Stimulated activated CD8-positive, alpha-beta memory T cell treated with anti-CD3 and anti-CD28 coated beads, Interleukin-2, amount 100 ng/mL, for 1 hour (primary cell): ENCODE measurements around the gene NFASC.

Experiments used
- DNase-seq, 2 donors: peaks; one replicate each; pipeline ENCODE4 v3.0.0-alpha.2; 2020; ENCODE audit warnings: low read depth in 2 of 2

The NFASC gene

DNA sequence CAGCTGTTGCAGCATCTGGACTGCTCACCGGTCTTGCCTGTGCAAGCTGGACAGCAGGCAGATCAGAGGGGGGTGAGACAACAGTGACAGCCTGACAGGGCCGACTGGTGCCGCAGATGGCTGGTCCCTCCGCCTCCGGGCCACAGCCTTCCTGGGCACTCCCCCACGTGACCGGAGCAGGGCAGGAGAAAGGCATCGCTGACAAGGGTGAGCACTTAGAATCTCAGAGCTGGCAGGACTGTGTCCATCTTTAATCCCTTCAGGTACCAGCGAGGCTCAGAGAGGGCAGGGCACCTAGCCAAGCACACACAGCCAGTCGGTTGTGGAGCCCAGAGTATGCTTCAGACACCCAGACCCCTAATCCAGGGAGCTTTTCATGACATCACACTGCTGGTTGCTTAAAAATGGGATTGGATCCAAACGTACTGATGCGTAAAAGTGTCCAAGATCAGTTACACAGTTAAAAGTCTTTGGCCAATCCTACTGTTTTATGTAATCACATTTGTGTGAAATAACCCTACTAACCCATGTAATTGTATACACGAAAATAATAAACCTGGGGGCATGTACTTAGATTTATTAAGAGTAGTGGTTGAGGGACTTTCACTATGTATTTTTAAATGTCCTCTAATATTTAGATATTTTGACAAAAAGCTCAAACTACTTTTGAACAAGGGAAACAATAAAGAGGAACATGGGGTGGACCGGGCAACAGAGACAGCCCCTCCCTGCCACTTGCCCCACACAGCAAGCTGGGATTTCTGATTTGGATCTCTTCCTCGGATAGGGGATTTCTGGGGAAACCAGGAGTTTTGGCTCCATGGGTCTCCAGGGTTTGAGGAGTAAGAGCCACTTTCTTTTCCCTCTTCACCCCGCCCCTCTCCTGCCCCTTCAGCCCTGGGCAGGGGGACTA lies 171.6 kb downstream of the NFASC start:
- DNase-seq = no peak

DNA sequence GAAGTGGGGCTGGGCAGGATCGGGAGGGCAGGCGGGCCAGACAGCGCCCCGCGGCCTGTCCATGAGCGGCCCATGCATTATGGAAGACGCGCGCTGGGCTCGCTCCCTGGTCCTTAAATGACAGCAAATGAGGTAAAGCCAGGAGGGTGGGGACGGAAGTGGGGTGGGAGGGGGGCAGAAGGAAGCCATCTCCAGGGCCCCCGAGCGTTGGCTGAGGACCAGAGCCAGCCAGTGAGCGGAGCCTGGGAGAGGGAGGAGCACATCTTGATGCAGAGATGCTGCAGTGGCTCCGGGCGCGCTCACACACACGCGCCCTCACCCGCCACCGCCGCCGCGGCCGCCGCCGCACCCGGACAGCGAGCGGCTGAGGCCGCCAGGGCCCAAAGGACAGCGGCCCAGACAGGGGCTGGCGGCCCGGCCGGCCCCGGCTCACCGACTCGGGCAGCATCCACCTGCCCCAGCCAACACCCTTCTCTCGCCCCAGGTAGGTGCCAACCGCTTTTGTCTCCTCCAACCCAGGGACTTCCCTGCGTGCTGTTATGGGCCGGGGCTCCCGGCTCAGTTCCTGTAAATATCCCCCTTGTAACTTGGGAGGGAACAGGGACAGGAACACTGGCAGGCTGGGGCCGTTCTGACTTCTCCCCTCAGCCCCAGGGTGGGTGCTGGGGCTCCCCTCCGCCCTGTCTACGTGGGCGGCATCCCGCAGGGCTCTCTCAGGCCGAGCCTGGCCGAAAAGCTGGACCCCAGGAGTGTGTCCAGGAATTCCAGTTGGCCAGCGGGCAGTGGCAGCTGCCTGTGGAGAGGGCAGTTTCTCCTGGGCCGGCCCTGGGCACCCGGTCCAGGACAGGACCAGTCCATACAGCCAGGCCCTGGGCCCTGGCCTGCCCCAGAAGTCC lies 172.5 kb downstream of the NFASC start, which contains the start of gene CNTN2:
Gene CNTN2 (plus strand): TSS at position 302 of the 896 bp plus-strand sequence. CDS start 9,974 bp downstream, outside the sequence.
- no peak for DNase-seq

DNA sequence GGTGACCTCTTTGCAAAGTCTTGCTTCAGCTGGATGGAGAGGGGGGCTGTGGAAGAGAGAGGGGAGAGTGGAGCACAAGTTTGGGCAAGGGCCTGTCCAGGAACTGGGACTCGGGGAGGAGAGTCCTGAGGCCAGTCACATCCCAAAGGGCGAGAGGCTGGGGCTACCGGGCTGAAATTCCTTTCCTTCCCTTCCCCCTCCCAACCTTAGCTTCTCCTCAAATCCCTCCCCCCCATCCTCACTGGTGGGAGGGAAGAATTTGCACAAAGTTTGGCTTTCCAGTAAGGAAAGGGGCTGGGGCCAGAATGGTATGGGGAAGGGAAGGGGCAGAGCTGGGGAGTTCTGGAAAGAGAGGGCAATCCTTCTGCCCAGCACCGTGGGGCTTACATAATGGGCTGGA lies 173.2 kb downstream of the NFASC start:
- DNase-seq = no peak

DNA sequence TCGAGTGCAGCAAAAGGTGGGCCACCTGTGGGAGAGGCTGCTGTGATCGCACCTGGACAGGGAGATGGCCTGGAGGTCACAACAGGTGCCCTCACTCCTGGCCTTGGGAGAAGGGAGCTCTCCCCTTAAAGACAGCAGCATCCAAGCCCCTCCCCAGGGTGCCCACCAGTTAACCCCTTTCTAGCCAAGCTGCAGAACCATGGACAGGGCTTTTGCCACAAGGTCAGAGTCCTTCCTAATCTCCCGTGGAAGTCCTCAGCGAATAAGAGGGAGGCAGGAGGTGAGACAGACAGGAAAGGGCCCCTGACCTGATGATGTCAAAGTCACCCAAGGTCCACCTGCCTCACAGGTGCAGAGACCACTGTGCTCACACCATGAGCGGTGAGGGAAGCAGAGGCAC lies 174.1 kb downstream of the NFASC start:
- no peak for DNase-seq

DNA sequence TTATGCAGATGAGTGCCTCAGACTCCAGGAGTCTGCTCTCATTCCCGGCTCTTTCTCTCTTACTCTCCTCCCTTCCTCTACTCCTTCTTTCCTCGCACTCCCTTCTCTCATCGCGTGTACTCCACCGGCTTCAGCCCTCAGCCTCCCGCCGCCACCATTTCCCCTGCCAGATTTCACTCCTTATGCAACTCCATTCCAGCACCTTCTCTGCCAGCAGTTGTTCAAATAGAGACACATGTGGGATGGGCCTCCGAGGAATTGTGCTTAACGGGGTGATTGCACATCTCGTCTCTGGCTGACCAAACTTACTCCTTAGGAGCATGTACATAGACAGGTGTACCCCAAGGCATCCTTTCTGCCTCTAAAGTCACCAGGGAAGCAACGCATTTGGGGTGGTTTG lies 174.5 kb downstream of the NFASC start:
- no peak for DNase-seq

DNA sequence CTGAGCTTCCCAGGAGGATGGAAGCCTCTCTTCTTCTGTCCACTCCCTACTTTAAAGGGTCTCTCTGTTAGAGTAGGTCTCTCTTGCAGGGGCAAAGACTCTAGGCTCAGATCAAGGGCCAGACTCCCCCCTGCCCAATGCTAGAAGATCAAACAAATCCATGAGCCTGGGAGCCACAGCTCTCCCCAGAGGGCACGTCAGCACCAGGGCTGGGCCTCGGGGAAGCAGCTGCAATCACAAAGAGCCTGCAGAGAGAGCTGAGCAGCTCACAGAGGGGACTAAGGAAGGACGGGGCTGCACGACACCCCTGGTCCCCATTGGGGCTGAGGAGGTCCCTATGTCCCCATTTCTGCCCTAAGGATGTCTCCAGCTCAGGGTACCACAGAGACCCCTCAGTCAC lies 176.2 kb downstream of the NFASC start:
- DNase-seq = no peak

DNA sequence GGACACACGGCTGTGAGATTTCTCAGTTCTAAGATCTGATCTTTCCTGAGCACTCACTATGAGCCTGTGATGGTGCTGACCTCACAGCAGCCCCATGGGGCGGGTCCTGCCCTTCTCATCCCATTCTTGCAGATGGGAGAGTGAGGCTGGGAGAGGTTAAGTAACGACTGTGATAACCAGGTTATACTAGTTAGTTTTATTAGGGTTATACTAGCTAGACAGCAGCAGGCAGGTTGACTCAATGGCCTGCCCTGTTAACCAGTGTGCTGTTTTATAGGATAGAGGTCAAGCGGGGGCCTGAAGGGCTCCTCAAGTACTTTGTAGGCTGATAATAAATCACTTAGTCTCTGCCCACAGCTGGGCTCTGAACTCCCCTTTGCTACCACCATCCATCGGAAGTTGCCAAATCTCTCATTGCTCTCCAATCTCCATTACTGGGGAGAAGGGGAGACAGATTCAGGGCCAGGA lies 177.1 kb downstream of the NFASC start:
- DNase-seq = no peak

DNA sequence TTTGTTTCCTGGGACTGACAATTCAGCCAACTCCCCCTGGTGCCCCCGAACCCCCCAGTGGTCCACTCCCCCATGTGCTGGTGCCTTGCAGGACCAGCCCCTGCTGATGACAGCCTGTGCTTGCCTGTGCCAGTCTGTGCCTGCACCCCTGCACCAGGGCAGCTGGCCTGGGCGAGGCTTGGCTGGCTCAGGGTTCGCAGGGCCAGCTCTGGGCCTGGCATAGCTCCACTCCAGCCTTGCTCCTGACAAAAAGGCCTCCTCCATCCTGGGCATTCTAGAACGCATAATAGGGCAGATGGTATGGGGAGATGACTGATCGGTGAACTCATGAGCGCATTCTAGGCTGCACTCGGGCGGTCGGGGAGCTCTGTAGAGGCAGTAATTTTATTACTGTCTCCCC lies 177.7 kb downstream of the NFASC start:
- DNase-seq = no peak

DNA sequence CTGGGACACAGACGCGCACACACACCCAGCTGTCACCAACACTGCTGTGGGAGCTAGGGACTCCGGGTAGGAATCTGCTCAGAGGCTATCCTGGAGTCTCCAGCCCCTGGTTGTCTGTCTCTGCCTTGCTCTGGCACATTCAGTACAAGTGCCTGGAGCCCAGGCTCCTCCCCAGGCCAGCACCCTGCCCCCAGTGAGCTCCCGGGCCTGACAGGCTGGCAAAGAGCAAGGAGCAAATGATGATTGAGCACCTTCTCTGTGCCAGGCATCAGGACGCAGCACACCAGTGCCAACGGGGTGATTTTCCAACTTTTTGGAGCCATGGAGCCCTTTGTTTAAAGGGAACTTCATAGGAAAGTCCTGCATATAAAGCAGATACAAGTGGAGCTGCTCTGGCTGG lies 178.8 kb downstream of the NFASC start:
- DNase-seq = no peak

DNA sequence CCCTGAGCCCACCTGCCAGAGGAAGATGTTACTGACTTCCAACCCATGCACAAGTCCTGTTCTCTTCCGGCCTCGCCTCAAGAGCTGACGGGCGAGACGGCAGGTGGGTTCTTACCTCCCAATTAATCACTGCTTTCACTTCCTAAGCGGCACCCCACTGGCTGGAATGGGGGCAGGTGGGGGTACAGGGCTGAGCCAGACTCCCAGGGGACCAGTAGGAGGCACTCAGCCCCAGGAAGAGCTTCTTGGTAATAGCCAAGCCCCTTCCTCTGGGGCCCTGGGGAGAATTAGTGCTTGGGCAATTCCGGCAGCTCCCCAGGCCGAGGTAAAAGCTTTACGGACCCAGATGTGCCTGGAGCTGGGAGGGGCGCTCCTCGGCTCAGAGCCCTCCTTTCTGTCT lies 182.0 kb downstream of the NFASC start:
- no peak for DNase-seq

DNA sequence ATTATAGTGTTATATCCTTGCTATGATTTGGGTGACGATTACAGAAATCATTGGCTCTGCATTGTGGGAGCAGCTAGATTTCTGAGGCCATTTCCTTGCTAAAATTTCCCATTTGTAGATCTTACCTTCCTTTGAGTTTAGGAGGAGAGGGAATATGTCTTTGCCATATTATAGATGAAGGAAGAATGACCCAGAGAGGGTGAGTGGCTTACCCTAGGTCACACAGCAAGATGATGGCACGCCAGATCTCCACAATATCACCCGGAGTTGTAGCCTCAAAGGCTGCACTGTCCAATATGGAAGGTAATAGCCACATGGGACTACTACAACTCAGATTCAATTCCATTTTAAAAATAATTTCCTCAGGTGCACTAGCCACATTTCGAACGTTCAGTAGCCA lies 182.6 kb downstream of the NFASC start:
- DNase-seq = no peak

DNA sequence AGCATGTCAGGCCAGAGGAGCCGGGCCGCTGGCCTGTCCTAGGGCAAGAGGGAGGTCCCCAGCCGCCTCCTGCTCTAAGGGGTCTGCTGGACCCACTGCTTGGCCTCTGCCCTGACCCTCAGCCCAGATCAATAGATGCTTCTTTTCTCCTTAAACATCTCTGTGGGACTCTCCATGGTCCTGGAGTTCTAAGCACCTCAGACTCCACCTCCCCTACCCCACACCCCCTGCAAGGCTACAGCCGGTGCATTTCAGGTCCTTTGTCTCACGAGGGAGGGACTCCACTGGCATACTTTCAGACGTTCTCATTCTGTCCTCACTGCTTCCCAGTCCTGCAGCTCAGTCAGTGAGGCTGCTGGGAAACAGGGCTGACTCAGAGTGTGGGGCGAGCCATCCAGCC lies 183.4 kb downstream of the NFASC start:
- no peak for DNase-seq

DNA sequence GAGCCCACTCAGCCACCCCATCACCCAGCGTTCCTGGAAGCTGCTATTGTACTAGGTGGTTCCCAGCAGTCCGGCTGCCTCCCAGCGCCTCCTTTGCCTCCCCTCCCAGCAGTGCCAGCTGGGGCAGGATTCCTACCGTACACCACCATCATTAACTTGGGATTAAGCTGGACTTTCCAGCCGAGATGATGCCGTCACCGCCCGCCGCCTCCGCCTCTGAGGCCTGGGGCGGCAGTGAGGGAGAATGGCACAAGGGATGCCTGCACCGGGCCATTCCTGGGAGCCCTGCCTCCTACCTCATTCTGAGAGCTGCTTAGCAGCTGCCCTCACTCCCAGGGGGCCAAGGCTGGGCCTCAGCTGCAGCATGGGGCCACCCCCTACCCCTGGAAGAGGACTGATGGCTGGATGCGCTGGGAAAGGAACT lies 185.5 kb downstream of the NFASC start:
- DNase-seq = no peak

DNA sequence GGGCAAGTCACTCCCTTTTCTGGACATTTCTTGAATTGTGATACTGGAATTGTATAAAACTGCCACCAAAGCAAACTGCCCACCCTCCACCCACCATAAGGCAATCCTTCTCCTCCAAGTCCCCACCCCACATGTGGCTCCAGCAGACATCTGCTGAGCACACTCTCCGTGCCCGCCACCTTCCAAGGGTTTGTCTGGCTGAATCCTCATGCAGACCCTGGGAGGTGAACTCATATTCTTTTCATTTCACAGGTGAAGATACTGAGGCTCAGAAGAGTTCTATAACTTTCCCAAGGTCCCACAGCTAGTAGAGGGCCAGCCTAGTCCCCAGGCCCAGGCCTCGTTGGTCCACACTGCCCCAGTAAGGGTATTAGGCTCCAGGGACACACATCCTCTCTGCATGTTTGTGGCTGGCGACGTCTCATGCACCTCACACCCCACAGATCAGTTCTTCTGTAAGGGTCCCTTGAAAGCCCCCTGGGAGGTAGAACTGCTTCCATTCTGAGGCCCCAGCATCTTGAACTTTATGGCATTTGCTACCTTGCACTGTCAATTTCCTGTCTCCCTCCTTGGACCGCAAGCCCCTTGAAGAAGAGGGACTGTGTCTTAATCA lies 186.4 kb downstream of the NFASC start:
- no peak for DNase-seq

DNA sequence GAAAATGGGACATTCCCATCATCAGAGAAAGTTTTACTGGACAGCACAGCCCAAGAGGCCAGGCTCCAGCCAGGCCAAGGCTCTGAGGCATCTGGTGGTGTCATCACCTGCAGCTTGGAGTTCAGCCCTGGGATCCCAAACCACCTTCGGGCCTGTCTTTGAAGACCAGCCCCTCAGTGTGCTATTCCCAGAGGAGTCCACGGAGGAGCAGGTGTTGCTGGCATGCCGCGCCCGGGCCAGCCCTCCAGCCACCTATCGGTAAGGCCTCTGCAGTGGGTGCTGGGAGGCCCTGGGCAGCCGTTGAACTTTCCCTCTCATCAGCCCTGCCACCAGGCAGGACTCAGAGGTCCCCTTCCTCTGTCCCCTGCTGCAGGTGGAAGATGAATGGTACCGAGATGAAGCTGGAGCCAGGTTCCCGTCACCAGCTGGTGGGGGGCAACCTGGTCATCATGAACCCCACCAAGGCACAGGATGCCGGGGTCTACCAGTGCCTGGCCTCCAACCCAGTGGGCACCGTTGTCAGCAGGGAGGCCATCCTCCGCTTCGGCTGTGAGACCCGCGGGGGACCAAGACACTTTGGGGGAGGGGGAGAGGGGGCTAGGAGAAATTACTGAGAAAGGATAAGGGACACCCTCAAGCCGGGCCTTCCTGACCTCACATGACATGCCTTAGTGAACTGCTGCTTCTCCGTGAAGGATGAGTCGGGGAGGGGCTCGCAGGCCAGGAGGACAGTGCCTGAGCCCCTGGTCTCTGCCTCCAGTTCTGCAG lies 187.3 kb downstream of the NFASC start:
- DNase-seq = no peak

DNA sequence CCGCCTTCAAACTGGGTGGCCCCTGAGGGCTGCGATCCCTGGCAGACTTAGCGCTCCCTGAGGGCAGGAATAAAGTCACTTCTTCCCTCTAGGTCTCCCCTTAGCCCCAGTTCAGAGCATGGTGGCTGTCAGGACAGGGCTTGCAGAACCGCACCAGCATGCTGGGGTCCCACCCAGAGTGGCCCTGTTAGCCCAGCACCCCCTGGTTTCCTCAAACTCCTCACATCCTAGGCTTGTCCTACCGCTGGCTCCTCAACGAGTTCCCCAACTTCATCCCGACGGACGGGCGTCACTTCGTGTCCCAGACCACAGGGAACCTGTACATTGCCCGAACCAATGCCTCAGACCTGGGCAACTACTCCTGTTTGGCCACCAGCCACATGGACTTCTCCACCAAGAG lies 188.2 kb downstream of the NFASC start:
- no peak for DNase-seq

DNA sequence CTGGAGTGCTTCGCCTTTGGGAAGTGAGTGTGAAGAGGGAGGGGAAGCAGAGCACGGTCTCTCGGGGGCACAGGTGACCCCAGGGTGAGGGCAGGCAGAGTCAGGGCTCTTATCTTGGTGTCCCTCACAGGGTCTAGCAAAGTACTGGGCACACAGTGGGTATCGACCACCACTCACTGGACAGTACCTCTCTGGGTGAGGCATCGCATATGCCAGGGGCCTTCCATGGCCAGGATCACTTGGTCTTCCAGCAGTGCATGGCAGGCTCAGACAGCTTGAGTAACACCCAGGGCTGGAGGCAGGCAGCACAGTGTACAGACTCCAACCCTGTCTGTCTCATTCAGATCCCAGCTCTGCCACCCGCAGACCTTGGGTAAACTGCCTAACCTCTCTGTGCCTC lies 189.0 kb downstream of the NFASC start:
- DNase-seq = no peak

DNA sequence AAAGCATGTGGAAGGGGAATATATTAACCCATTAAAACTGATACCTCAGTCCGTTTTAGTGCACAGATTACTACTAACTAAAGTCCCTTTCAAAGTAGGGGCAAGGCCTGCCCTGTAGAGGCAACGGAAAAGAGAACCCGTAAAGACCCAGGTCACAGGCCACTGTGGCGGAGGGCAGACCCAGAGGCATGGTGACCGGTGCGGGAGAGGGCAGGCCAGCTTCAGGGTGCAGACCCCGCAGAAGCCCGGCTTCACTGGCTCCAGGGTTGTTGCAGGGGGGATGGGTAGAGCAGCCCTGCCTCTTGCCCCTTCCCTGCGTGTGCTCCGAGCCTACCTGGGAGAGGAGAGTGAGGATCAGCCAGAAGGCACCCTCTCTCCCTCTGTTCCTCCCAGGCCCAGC lies 190.1 kb downstream of the NFASC start:
- DNase-seq = no peak

DNA sequence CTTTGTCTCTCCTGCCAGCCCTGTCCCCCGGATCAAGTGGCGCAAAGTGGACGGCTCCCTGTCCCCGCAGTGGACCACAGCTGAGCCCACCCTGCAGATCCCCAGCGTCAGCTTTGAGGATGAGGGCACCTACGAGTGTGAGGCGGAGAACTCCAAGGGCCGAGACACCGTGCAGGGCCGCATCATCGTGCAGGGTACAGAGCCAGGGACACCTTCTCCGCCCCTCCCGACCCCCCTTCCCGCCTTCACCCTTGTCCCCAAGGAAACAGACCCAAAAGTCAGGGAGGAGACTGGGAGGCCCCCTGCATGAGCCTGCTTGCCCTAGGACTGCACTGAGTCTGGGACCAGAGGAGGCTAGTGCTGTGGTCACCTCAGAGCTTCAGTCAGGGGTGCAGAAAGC lies 190.6 kb downstream of the NFASC start:
- no peak for DNase-seq

DNA sequence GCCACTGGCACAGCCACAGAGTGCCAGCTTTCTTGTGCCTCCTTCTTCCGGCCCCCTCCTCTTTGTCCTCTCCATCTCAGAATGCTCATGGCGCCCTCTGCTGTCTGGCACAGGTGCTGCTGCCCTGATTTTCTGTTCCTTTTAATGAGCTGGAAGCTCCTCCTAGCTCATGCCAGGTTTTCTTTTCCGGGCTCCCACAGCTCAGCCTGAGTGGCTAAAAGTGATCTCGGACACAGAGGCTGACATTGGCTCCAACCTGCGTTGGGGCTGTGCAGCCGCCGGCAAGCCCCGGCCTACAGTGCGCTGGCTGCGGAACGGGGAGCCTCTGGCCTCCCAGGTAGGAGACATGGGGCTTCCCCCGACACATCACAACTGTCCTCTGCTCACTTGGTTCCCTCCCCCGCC lies 191.0 kb downstream of the NFASC start:
- DNase-seq = peak; percentile 18 to 50

DNA sequence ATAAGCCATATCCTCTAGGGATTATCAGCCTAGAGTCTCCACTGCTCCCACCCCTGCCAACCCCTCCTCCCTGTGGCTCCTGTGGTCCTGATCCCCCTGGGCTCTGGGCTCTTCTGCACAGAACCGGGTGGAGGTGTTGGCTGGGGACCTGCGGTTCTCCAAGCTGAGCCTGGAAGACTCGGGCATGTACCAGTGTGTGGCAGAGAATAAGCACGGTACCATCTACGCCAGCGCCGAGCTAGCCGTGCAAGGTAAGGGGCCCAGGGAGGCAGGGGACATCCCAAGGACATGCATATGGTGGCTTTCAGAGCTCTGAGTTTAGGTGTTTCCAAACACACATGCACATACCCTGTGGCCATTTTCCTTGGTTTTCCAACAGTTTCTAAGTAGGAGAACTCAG lies 191.7 kb downstream of the NFASC start:
- no peak for DNase-seq
